ENCODE data around the gene HTR4.

DNA sequence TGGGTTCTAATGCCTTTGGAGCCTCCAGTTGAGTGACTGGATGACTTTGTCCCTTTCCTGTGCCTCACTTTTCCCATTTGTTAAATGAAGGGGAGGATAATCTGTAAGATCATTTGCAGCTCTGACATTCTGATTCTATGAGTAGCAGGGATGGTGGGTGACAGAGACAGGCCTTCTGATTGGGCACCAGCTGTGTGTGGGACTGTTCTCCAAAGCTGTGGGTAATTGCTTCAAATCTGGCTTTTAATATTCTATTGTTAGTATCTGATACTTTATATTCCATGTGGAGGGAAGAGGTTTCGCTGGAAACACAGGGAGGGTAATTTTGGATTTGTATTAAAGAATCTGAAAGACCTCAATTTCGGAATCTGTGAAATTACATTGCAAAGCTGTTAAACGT, 167.9 kb downstream of the HTR4 start:
- TF ChIP-seq, protein P1, sequence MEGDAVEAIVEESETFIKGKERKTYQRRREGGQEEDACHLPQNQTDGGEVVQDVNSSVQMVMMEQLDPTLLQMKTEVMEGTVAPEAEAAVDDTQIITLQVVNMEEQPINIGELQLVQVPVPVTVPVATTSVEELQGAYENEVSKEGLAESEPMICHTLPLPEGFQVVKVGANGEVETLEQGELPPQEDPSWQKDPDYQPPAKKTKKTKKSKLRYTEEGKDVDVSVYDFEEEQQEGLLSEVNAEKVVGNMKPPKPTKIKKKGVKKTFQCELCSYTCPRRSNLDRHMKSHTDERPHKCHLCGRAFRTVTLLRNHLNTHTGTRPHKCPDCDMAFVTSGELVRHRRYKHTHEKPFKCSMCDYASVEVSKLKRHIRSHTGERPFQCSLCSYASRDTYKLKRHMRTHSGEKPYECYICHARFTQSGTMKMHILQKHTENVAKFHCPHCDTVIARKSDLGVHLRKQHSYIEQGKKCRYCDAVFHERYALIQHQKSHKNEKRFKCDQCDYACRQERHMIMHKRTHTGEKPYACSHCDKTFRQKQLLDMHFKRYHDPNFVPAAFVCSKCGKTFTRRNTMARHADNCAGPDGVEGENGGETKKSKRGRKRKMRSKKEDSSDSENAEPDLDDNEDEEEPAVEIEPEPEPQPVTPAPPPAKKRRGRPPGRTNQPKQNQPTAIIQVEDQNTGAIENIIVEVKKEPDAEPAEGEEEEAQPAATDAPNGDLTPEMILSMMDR (IDR thresholded peaks at IDR 0.05), result no peak
- TF ChIP-seq POLR2A (IDR thresholded peaks at IDR 0.05), result no peak

Measured in esophagus squamous epithelium (tissue), 4 donors.